Measurements from ENCODE around the gene CDK17. TPM values are rescaled to one million over a fixed set of nuclear protein-coding genes. Genes with fewer than 3 reads are reported as not detected.
A peak's percentile ranks its signal among the peaks of the same experiment; 100 is the strongest.

CDK17 gene
- total and polyA plus RNA-seq, 2 experiments from 2014 or later, result 21.7 to 34.7 TPM

GRCh38 chr12:96301732-96302131, 98.5 kb downstream of the CDK17 start:
- peaks cover 5% of the 10 kb centered on the region for H3K36me3 ChIP-seq
- DNase-seq (ENCODE audit: low read depth in 1 of 2, low spot score in 1 of 2), result no peak
- H3K4me1 ChIP-seq (ENCODE audit: low read depth), result no peaks in the 10 kb centered on the region
- H3K4me3 ChIP-seq, result no peak overlapping the region
- H3K27me3 ChIP-seq, result no peaks in the 10 kb centered on the region
- no peak for TF ChIP-seq CTCF (IDR thresholded peaks at IDR 0.05; ENCODE audit: low read depth, low read length)
- H3K9me3 ChIP-seq (ENCODE audit: low read depth), result no peaks in the 10 kb centered on the region
- no peak overlapping the region for H3K27ac ChIP-seq

- Histone ChIP-seq H3K4me1 (ENCODE audit: low read depth) (no peaks in the 10 kb centered on the region), H3K27me3 (no peaks in the 10 kb centered on the region), H3K27ac (no peak overlapping the region), H3K4me3 (no peak overlapping the region), H3K9me3 (ENCODE audit: low read depth) (no peaks in the 10 kb centered on the region), H3K36me3 (peaks cover 5% of the 10 kb centered on the region)
- no peak for TF ChIP-seq CTCF (IDR thresholded peaks at IDR 0.05; ENCODE audit: low read depth, low read length)
- DNase-seq (ENCODE audit: low read depth in 1 of 2, low spot score in 1 of 2), result no peak
These were observed 100.2 kb downstream of the CDK17 start for GRCh38 chr12:96300064-96300463.

GRCh38 chr12:96297504-96297903, 102.7 kb downstream of the CDK17 start:
- Histone ChIP-seq H3K4me3 (no peak overlapping the region), H3K27me3 (no peaks in the 10 kb centered on the region), H3K27ac (no peak overlapping the region), H3K9me3 (ENCODE audit: low read depth) (no peaks in the 10 kb centered on the region), H3K36me3 (peaks cover 9% of the 10 kb centered on the region), H3K4me1 (ENCODE audit: low read depth) (no peaks in the 10 kb centered on the region)
- DNase-seq (ENCODE audit: low read depth in 1 of 2, low spot score in 1 of 2), result no peak
- TF ChIP-seq CTCF (IDR thresholded peaks at IDR 0.05; ENCODE audit: low read depth, low read length), result no peak

DNA sequence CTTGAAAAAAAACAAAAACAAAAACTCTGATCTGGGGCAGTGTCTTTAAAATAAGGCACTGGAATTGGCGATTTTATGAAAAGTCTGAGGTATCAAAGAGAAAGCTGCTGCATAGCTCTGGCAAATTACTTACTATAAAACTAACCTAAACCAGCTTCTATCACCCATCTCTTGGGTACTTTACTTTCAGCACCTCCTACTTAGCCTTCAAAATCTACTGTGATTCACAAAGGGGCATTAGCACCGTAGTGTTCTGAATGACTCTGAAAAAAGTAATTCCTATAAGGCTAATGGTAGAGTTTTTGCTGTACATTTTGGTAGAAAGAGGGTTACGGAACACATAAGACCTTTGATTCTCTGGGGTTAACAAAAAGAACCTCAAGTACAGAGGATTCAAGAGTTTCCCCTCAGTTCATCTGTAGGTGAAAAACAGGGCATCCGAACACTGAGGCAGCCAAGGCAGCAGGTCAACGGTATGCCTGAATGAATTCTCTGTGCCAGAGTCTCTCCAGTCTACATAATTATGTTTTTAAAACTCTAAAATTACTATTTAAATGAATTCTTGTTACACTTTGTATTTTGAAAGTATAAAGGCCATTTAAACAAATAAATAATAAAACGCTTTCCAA, 104.6 kb downstream of the CDK17 start:
- H3K4me3 ChIP-seq, result no peak overlapping the region
- H3K27me3 ChIP-seq, result no peaks in the 10 kb centered on the region
- no peak overlapping the region for H3K27ac ChIP-seq
- DNase-seq (ENCODE audit: low read depth in 1 of 2, low spot score in 1 of 2), result no peak
- H3K9me3 ChIP-seq (ENCODE audit: low read depth), result no peaks in the 10 kb centered on the region
- TF ChIP-seq CTCF (IDR thresholded peaks at IDR 0.05; ENCODE audit: low read depth, low read length), result no peak
- H3K36me3 ChIP-seq, result peaks cover 9% of the 10 kb centered on the region
- H3K4me1 ChIP-seq (ENCODE audit: low read depth), result no peaks in the 10 kb centered on the region

DNA sequence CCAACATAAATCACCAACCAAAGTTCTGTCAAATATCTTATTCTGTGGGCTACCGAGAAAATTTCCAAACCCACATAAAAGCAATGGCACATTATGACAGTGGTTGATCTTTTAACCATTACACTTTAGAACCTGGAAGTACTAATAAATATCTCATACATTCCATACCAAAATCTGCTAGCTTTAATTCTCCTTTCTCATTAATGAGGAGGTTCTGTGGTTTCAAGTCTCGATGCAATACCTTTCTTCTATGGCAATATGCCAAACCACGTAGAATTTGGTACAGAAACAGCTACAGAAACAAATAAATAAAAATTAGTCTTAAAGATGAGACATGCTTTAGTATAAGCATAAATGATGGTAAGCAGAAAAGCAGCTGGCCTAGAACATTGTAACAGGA, 105.4 kb downstream of the CDK17 start:
- Histone ChIP-seq H3K4me1 (ENCODE audit: low read depth) (no peaks in the 10 kb centered on the region), H3K4me3 (no peak overlapping the region), H3K27me3 (no peaks in the 10 kb centered on the region), H3K27ac (no peak overlapping the region), H3K36me3 (peaks cover 9% of the 10 kb centered on the region), H3K9me3 (ENCODE audit: low read depth) (no peaks in the 10 kb centered on the region)
- DNase-seq (ENCODE audit: low read depth in 1 of 2, low spot score in 1 of 2), result peak in 1 of 2 donors; percentile 52
- TF ChIP-seq CTCF (IDR thresholded peaks at IDR 0.05; ENCODE audit: low read depth, low read length), result no peak
